Endothelial cell of umbilical vein (primary cell): ENCODE measurements around the gene FOXP1. TPM values are rescaled to one million over a fixed set of nuclear protein-coding genes. Genes with fewer than 3 reads are reported as not detected.

Experiments
- BruUV-seq: library from RNA; stranded (reverse); fragments of 400-500 nt; replicated peaks from 2 replicates; lab custom pipeline; 2021; lab: Mats Ljungman, UMichigan
- CTCF ChIA-PET: fragments of 300-600, 350-600 bp; sonication (Branson Sonifier 250); formaldehyde crosslinking; loops from one replicate; lab custom pipeline; 2021; ENCODE audit warnings: antibody characterized with exemption, inconsistent platforms; lab: Charles Lee
- POLR2A ChIA-PET: fragments of 300-600, 350-600 bp; sonication (Branson Sonifier 250); formaldehyde crosslinking; loops from one replicate; lab custom pipeline; 2021; ENCODE audit warnings: antibody characterized with exemption, inconsistent platforms; lab: Charles Lee
- DNase-seq: peaks from one replicate; pipeline ENCODE4 v3.0.0-alpha.2; 2011; ENCODE audit warnings: low read depth, low spot score
- FAIRE-seq: peaks from 2 replicates; lab custom pipeline; 2011; peaks lifted over from hg19 to GRCh38; lab: Jason Lieb, UNC
- H2AFZ ChIP-seq: 2 replicates; pipeline ENCODE4 v1.6.0; 2012; ENCODE audit warnings: low read depth, low read length, control low read depth, inconsistent platforms
- H3K27ac ChIP-seq: 2 replicates; pipeline ENCODE4 v1.5.1; 2011; ENCODE audit warnings: low read depth, mild to moderate bottlenecking, control low read depth, low read length, moderate library complexity; ENCODE audit not compliant: insufficient read depth
- H3K27me3 ChIP-seq, 2 experiments: 2 replicates each; pipeline versions ENCODE4 v1.6.0 to v1.6.1; 2011; ENCODE audit warnings: low read length in 2 of 2, mixed read lengths in 1 of 2; ENCODE audit not compliant: control insufficient read depth in 2 of 2, insufficient read depth in 2 of 2
- H3K36me3 ChIP-seq, 2 experiments: 2 replicates in 1 of 2; 3 replicates in 1 of 2; pipeline ENCODE4 v1.5.1; 2011; ENCODE audit warnings: low read length in 2 of 2, mild to moderate bottlenecking in 1 of 2, moderate library complexity in 1 of 2; ENCODE audit not compliant: control insufficient read depth in 2 of 2, insufficient read depth in 2 of 2; ENCODE audit errors: extremely low read depth in 1 of 2
- H3K4me1 ChIP-seq: 3 replicates; pipeline ENCODE4 v1.5.1; 2011; ENCODE audit warnings: mild to moderate bottlenecking, low read length; ENCODE audit not compliant: control insufficient read depth, insufficient read depth; ENCODE audit errors: extremely low read depth
- H3K4me2 ChIP-seq: 2 replicates; pipeline ENCODE4 v1.6.1; 2011; ENCODE audit warnings: low read length, control low read depth, mixed read lengths; ENCODE audit not compliant: insufficient read depth
- H3K4me3 ChIP-seq, 3 experiments: fragments of 200-600 bp in 1 of 3; sonication (generic), shearing (Covaris generic) in 1 of 3; replicated peaks in 1 of 3; 2 replicates each; pipeline ENCODE4 v1.5.1; 2011 to 2016; ENCODE audit warnings: control low read depth in 3 of 3, low read length in 3 of 3, mild to moderate bottlenecking in 2 of 3, inconsistent platforms in 1 of 3, low read depth in 1 of 3, moderate library complexity in 1 of 3; ENCODE audit not compliant: insufficient read depth in 1 of 3
- H3K79me2 ChIP-seq: 2 replicates; pipeline ENCODE4 v1.6.0; 2012; ENCODE audit warnings: low read length, inconsistent platforms; ENCODE audit not compliant: control insufficient read depth, insufficient read depth
- H3K9ac ChIP-seq: replicated peaks from 2 replicates; pipeline ENCODE3; 2011; ENCODE audit warnings: low read length, control low read depth; ENCODE audit not compliant: insufficient read depth; ENCODE audit errors: extremely low read depth
- H3K9me1 ChIP-seq: replicated peaks from 3 replicates; pipeline ENCODE4 v1.6.0; 2011; ENCODE audit warnings: mild to moderate bottlenecking, low read length; ENCODE audit not compliant: control insufficient read depth, insufficient read depth; ENCODE audit errors: extremely low read depth
- H3K9me3 ChIP-seq: replicated peaks from 2 replicates; pipeline ENCODE4 v1.5.1; 2012; ENCODE audit warnings: low read length, inconsistent platforms; ENCODE audit not compliant: control insufficient read depth, insufficient read depth
- H4K20me1 ChIP-seq: replicated peaks from 2 replicates; pipeline ENCODE3; 2011; ENCODE audit warnings: mild to moderate bottlenecking, low read length; ENCODE audit not compliant: control insufficient read depth, insufficient read depth; ENCODE audit errors: extremely low read depth
- EZH2 ChIP-seq: IDR thresholded peaks from 2 replicates; pipeline ENCODE4 v1.6.1; 2012; ENCODE audit warnings: borderline replicate concordance, low read depth, mild to moderate bottlenecking, moderate library complexity, low read length, inconsistent platforms; ENCODE audit not compliant: severe bottlenecking
- FOS ChIP-seq: IDR thresholded peaks from 2 replicates; pipeline ENCODE4 v1.6.1; 2011; ENCODE audit warnings: mild to moderate bottlenecking, low read length, moderate library complexity, borderline replicate concordance; ENCODE audit not compliant: insufficient read depth
- GATA2 ChIP-seq: IDR thresholded peaks from 2 replicates; pipeline ENCODE4 v1.7.0; 2011; ENCODE audit warnings: low read depth, mild to moderate bottlenecking, moderate library complexity, mixed read lengths, low read length; ENCODE audit not compliant: insufficient read length, insufficient read depth
- JUN ChIP-seq: IDR thresholded peaks from 2 replicates; pipeline ENCODE4 v1.6.1; 2011; ENCODE audit warnings: borderline replicate concordance, low read depth; ENCODE audit not compliant: insufficient read length, insufficient read depth
- MYC ChIP-seq: IDR thresholded peaks from one replicate; pipeline ENCODE4 v1.6.1; 2011; ENCODE audit warnings: mild to moderate bottlenecking, low read depth, low read length
- POLR2A ChIP-seq: IDR thresholded peaks from 2 replicates; pipeline ENCODE4 v1.6.1; 2012; ENCODE audit warnings: low read depth, mild to moderate bottlenecking, control low read depth, low read length
- POLR2AphosphoS5 ChIP-seq: IDR thresholded peaks from 2 replicates; pipeline ENCODE4 v1.6.1; 2012; ENCODE audit warnings: low read depth, mild to moderate bottlenecking, control low read depth, low read length, moderate library complexity; ENCODE audit not compliant: insufficient read depth
- dilution Hi-C: fragments of 300-500 bp; cut with MboI; formaldehyde crosslinking; loops from one replicate; pipeline ENCODE4 v1.15.0; 2019; ENCODE audit warnings: low sequenced_read_pairs; ENCODE audit not compliant: extremely low pct_ligation_motif_present
- intact Hi-C: fragments of 100-400 bp; cut with micrococcal nuclease; formaldehyde crosslinking; loops from one replicate; pipeline ENCODE4 v1.10.0; 2022
- polyA plus RNA-seq, 4 experiments: library from polyadenylated mRNA; depleted of rRNA in 3 of 4; stranded (reverse) in 3 of 4; unstranded in 1 of 4; fragments of >200 nt; gene quantifications; 2 replicates each; pipeline versions ENCODE4 v1.2.1 to v1.2.3, GENCODE V29; 2011 to 2012; ENCODE audit warnings: missing spikeins in 1 of 4
- total RNA-seq: library from RNA; stranded (reverse); gene quantifications from 2 replicates; pipeline ENCODE4 v1.2.3, GENCODE V29; 2021
- TF ChIP-seq, protein P1 (sequence below), 2 donors: IDR thresholded peaks; 1 replicate in 1 of 2; 2 replicates in 1 of 2; pipeline ENCODE4 v1.5.1; 2011; ENCODE audit warnings: low read length in 2 of 2, mild to moderate bottlenecking in 2 of 2, moderate library complexity in 2 of 2, control low read depth in 1 of 2, inconsistent platforms in 1 of 2, low read depth in 1 of 2; ENCODE audit not compliant: insufficient read depth in 1 of 2; ENCODE audit errors: extremely low read depth in 1 of 2
- TF ChIP-seq, protein P2 (sequence below): IDR thresholded peaks from 2 replicates; pipeline ENCODE4 v1.6.1; 2011; ENCODE audit not compliant: insufficient read depth, insufficient read length

The FOXP1 gene
- total and polyA plus RNA-seq, 2 donors (not counting 3 experiments of a cell fraction or from before 2014, with no cell fraction given): 41.0 to 107 TPM

DNA sequence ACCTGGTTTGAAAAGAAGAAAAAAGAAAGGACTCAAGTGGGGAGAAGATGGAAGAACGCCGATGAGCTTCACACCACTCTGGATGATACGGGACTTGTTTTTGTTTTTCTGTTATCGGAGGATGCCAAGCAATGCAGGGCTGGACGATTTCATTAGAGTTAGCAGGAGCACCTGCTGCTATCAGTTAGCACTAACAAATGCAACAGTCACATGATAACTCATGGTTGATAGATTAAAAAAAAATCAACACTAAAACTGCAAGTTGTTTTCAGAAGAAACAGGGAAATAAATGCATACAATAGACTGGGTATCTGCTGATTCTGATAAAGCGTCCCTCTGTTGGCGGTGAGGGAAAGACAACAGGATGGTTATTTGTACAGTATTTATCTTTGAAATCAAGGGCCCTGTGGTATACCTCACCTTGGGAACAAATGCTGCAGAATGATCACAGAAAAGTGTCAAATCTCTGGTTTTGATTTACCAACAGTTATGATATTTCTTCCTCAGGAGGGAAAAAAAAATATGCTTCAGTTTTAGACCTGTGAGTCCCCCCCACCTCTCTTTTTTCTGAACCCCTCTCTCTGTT, 575.1 kb downstream of the FOXP1 start:
- intact Hi-C loops: loop anchor here (5.0 to 10.0 kb wide), 2 partner anchors 386 to 504 kb away; no protein-coding TSS in a partner anchor
- Histone ChIP-seq H3K4me3 (no peak overlapping the region), H3K79me2 (peaks cover 61% of the 10 kb centered on the region), H3K9ac (no peak overlapping the region), H4K20me1 (no peaks in the 10 kb centered on the region), H3K4me2 (peak overlapping the region; percentile 42), H3K4me1 (peaks cover 57% of the 10 kb centered on the region), H3K27me3 (no peaks in the 10 kb centered on the region), H3K27ac (peak overlapping the region; percentile 53), H2AFZ (no peak overlapping the region), H3K36me3 (no peaks in the 10 kb centered on the region), H3K9me1 (no peaks in the 10 kb centered on the region), H3K9me3 (no peaks in the 10 kb centered on the region)
- dilution Hi-C loops: no loop called here
- no TSS peak for BruUV-seq
- DNase-seq: peak; percentile 72
- FAIRE-seq: no peak
- POLR2A ChIA-PET: no interaction called here
- CTCF ChIA-PET: interaction anchor here (1.5 to 2.0 kb wide), 2 partner anchors 14 to 458 kb away, joined by 4 to 6 read pairs; no protein-coding TSS in a partner anchor
- TF ChIP-seq MYC (no peak), JUN (no peak), FOS (no peak), EZH2 (no peak), POLR2AphosphoS5 (no peak), POLR2A (no peak), GATA2 (no peak)
- TF ChIP-seq, protein P1, sequence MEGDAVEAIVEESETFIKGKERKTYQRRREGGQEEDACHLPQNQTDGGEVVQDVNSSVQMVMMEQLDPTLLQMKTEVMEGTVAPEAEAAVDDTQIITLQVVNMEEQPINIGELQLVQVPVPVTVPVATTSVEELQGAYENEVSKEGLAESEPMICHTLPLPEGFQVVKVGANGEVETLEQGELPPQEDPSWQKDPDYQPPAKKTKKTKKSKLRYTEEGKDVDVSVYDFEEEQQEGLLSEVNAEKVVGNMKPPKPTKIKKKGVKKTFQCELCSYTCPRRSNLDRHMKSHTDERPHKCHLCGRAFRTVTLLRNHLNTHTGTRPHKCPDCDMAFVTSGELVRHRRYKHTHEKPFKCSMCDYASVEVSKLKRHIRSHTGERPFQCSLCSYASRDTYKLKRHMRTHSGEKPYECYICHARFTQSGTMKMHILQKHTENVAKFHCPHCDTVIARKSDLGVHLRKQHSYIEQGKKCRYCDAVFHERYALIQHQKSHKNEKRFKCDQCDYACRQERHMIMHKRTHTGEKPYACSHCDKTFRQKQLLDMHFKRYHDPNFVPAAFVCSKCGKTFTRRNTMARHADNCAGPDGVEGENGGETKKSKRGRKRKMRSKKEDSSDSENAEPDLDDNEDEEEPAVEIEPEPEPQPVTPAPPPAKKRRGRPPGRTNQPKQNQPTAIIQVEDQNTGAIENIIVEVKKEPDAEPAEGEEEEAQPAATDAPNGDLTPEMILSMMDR (IDR thresholded peaks at IDR 0.05; ENCODE audit: extremely low read depth in 1 of 2, insufficient read depth in 1 of 2, low read depth in 1 of 2, low read length in 2 of 2): no peak
- TF ChIP-seq, protein P2, sequence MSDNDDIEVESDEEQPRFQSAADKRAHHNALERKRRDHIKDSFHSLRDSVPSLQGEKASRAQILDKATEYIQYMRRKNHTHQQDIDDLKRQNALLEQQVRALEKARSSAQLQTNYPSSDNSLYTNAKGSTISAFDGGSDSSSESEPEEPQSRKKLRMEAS: no peak
